ENCODE results near the gene KIRREL2.

KIRREL2 gene

DNA sequence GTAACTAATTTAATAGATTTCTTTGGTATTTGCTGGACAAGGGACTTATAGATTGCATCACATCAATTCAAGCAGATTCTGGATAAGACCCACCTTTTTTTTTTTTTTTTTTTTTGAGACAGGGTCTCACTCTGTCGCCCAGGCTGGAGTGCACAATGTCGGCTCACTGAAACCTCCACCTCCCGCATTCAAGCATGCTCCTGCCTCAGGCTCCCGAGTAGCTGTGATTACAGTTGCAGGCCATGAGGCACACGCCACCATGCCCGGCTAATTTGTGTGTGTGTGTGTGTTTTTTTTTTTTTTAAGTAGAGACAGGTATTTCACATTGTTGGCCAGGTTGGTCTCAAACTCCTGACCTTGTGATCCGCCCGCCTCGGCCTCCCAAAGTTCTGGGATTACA lies 39.9 kb upstream of the KIRREL2 start:
- Histone ChIP-seq H3K4me3 (ENCODE audit: low read length, poor library complexity, severe bottlenecking) (no peak overlapping the region), H3K4me1 (ENCODE audit: insufficient read depth, low read length, poor library complexity, severe bottlenecking) (peaks cover 6% of the 10 kb centered on the region), H3K9ac (ENCODE audit: low read depth, low read length, poor library complexity, severe bottlenecking) (no peak overlapping the region), H3K9me2 (replicated peaks; ENCODE audit: low read depth, low read length) (no peaks in the 10 kb centered on the region), H3F3A (ENCODE audit: low read depth) (no peaks in the 10 kb centered on the region), H3K27me3 (ENCODE audit: insufficient read depth, low read length, poor library complexity, severe bottlenecking) (no peaks in the 10 kb centered on the region), H3K9me3 (ENCODE audit: insufficient read depth, low read depth, low read length) (no peaks in the 10 kb centered on the region), H3K4me2 (ENCODE audit: low read depth, low read length, poor library complexity, severe bottlenecking) (no peak overlapping the region), H4K20me1 (ENCODE audit: insufficient read depth, low read length, poor library complexity, severe bottlenecking) (no peaks in the 10 kb centered on the region), H3K79me2 (ENCODE audit: insufficient read depth, low read length) (no peaks in the 10 kb centered on the region), H2AFZ (ENCODE audit: low read length) (no peak overlapping the region), H3K36me3 (ENCODE audit: insufficient read depth, low read length) (no peaks in the 10 kb centered on the region)
- TF ChIP-seq, protein P1, sequence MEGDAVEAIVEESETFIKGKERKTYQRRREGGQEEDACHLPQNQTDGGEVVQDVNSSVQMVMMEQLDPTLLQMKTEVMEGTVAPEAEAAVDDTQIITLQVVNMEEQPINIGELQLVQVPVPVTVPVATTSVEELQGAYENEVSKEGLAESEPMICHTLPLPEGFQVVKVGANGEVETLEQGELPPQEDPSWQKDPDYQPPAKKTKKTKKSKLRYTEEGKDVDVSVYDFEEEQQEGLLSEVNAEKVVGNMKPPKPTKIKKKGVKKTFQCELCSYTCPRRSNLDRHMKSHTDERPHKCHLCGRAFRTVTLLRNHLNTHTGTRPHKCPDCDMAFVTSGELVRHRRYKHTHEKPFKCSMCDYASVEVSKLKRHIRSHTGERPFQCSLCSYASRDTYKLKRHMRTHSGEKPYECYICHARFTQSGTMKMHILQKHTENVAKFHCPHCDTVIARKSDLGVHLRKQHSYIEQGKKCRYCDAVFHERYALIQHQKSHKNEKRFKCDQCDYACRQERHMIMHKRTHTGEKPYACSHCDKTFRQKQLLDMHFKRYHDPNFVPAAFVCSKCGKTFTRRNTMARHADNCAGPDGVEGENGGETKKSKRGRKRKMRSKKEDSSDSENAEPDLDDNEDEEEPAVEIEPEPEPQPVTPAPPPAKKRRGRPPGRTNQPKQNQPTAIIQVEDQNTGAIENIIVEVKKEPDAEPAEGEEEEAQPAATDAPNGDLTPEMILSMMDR (conservative IDR thresholded peaks at IDR 0.05; ENCODE audit: low read length) = no peak
- no peak for TF ChIP-seq EZH2phosphoT487 (IDR thresholded peaks at IDR 0.05; ENCODE audit: borderline replicate concordance)

DNA sequence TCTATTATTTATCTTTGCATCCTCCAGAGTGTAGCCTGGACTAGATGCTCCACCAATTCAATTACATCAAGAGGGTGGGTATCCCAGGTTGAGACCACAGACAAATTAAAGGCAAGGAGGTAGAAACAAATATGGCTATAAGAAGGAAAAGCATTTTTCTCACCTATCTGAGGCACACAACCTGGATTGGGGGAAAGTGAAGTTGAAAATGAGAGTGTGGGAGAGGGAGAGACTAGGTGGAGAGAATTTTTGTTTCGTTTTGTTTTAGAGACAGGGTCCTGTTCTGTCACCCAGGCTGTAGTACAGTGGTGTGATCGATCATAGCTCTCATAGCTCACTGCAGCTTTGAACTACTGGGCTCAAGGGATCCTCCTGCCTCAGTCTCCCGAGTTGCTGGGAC lies 38.3 kb upstream of the KIRREL2 start:
- no peaks in the 10 kb centered on the region for H3K9me2 ChIP-seq (replicated peaks; ENCODE audit: low read depth, low read length)
- peaks cover 6% of the 10 kb centered on the region for H3K4me1 ChIP-seq (ENCODE audit: insufficient read depth, low read length, poor library complexity, severe bottlenecking)
- H2AFZ ChIP-seq (ENCODE audit: low read length) = no peak overlapping the region
- H4K20me1 ChIP-seq (ENCODE audit: insufficient read depth, low read length, poor library complexity, severe bottlenecking) = no peaks in the 10 kb centered on the region
- H3K9ac ChIP-seq (ENCODE audit: low read depth, low read length, poor library complexity, severe bottlenecking) = no peak overlapping the region
- H3F3A ChIP-seq (ENCODE audit: low read depth) = no peaks in the 10 kb centered on the region
- no peak overlapping the region for H3K4me3 ChIP-seq (ENCODE audit: low read length, poor library complexity, severe bottlenecking)
- H3K9me3 ChIP-seq (ENCODE audit: insufficient read depth, low read depth, low read length) = no peaks in the 10 kb centered on the region
- H3K27me3 ChIP-seq (ENCODE audit: insufficient read depth, low read length, poor library complexity, severe bottlenecking) = no peaks in the 10 kb centered on the region
- peak overlapping the region; percentile 14 for H3K4me2 ChIP-seq (ENCODE audit: low read depth, low read length, poor library complexity, severe bottlenecking)
- no peaks in the 10 kb centered on the region for H3K36me3 ChIP-seq (ENCODE audit: insufficient read depth, low read length)
- TF ChIP-seq, protein P1 (conservative IDR thresholded peaks at IDR 0.05; ENCODE audit: low read length) = no peak
- no peak for TF ChIP-seq EZH2phosphoT487 (IDR thresholded peaks at IDR 0.05; ENCODE audit: borderline replicate concordance)
- H3K79me2 ChIP-seq (ENCODE audit: insufficient read depth, low read length) = no peaks in the 10 kb centered on the region

DNA sequence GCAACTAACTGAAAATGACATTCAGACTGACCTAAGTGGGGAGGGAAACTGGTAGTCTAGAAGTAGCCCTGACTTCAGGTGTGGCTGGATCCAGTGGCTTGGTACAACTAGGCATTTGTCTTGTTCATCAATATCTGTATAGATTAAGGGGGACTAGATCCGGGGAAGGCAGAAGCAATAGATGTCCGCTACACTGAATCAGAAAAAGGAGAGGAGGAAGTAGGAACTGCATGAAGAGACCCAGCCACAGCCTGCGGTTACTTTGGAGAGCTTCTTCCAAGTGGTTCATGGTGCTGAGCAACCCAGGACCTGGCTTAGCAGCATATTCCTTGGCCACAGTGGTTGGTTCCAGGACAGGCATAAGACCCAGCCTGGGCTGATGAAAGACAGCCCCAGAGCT lies 34.1 kb upstream of the KIRREL2 start:
- Histone ChIP-seq H2AFZ (ENCODE audit: low read length) (peak overlapping the region; percentile 12; the same call in 1 of the 2 replicates), H3F3A (ENCODE audit: low read depth) (no peaks in the 10 kb centered on the region), H3K36me3 (ENCODE audit: insufficient read depth, low read length) (no peaks in the 10 kb centered on the region), H3K9me3 (ENCODE audit: insufficient read depth, low read depth, low read length) (no peaks in the 10 kb centered on the region), H3K27me3 (ENCODE audit: insufficient read depth, low read length, poor library complexity, severe bottlenecking) (no peaks in the 10 kb centered on the region), H3K4me3 (ENCODE audit: low read length, poor library complexity, severe bottlenecking) (no peak overlapping the region), H3K4me1 (ENCODE audit: insufficient read depth, low read length, poor library complexity, severe bottlenecking) (peaks cover 6% of the 10 kb centered on the region), H3K79me2 (ENCODE audit: insufficient read depth, low read length) (no peaks in the 10 kb centered on the region), H3K9me2 (replicated peaks; ENCODE audit: low read depth, low read length) (no peaks in the 10 kb centered on the region), H3K4me2 (ENCODE audit: low read depth, low read length, poor library complexity, severe bottlenecking) (no peak overlapping the region), H4K20me1 (ENCODE audit: insufficient read depth, low read length, poor library complexity, severe bottlenecking) (no peaks in the 10 kb centered on the region), H3K9ac (ENCODE audit: low read depth, low read length, poor library complexity, severe bottlenecking) (no peak overlapping the region)
- TF ChIP-seq EZH2phosphoT487 (IDR thresholded peaks at IDR 0.05; ENCODE audit: borderline replicate concordance) = no peak
- TF ChIP-seq, protein P1 (conservative IDR thresholded peaks at IDR 0.05; ENCODE audit: low read length) = no peak
